HuH-7 (cell line): ENCODE results near the gene KRT75.

Experiments
- DNase-seq: peaks from one replicate; pipeline ENCODE4 v3.0.0; 2011; ENCODE audit warnings: low spot score

Gene KRT75

GRCh38 chr12:52391618-52392002 is 42.6 kb downstream of the KRT75 start:
- DNase-seq: no peak

- DNase-seq: peak; percentile 53
Measured at GRCh38 chr12:52390739-52391617, 43.2 kb downstream of the KRT75 start.

DNA sequence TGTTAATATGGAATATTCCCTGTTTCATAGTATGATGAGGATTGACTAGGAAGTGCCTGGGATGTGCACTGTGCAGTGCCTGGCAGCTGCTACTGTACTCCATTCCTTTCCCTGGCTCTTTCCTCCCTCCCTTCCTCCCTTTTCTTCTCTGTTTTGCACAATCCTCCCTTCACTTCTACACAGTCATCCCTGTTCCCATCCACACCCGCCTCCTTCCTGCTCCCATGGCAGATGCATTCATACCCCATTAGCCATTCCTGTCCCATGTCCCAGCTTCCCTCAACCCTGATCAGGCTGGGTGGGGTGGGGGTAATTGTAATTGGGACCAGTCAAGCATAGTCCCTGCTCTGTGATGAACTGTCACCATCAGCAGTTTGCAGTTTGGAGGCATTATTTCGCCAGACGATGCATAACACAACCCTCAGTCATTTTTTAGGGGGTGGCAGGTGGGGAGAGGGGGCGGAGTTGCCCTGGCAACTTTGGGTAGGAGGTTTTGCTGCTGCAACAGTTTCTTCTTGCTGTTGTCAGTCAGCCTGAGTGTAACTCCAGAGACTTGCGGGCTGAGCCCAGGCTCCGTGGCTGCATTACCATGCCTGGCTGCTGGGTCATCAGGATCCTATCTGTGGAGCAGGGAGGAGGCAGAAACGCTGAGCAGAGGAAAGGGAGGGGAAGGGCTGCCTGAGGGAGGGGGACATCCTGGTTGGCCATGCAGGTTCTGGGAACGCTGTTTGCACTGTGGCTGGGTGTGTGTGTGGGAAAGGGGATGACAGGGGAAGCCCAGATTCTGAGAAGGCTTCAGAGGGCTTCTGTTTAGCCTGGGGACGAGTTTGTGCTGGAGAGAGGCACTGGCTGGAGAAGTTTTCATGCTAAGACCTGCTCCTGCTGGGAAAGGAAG is 44.6 kb downstream of the KRT75 start:
- no peak for DNase-seq

GRCh38 chr12:52387859-52388258 is 46.3 kb downstream of the KRT75 start:
- DNase-seq: no peak

GRCh38 chr12:52385226-52385702 is 48.9 kb downstream of the KRT75 start, which contains the start of gene KRT84:
Gene KRT84, minus strand, starts transcription at chr12:52385652. Its CDS starts 67 bp downstream, at chr12:52385585.
- DNase-seq: no peak

GRCh38 chr12:52383331-52383730 is 50.8 kb downstream of the KRT75 start:
- no peak for DNase-seq

DNA sequence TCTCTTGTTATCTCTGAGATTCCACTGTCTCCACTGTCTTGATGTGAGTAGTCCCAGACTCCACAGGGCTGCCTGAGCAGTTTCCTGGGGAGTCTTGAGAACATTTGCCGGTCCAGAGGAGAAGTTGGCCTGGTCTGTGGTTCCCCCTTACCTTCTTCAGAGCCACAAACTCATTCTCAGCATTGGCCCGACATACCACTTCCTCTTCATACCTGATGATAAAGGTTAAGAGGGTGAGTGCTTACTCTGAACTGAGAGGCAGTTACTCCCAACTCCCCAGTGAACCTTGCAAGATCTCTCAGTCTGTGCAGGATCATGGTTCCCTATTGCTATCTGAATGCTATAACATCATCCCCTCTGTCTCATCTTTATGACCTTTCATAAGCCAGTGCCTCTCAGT is 51.3 kb downstream of the KRT75 start:
- no peak for DNase-seq

GRCh38 chr12:52381206-52381605 is 53.0 kb downstream of the KRT75 start:
- no peak for DNase-seq

- peak; percentile 65 for DNase-seq
Measured at GRCh38 chr12:52380271-52380694, 53.9 kb downstream of the KRT75 start.

DNA sequence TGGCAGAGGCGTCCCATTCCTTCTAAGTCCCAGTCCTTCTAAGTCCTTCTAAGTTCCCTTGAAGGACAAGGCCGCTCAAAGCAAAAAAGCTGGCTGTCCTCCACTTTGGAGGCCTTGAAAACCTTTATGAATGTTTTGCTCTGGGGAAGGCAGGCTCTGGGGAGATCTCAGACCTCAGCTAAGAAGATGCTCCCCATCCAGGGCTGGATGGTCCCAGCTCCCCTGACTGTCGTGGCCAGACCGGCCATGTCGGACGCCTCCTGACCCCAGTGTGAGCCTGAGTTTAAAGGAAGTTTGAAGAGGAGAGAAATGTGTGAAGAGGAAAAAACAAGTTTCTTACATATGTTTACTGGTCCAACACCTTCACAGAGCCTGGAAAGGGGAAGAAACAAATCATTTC is 54.6 kb downstream of the KRT75 start:
- no peak for DNase-seq

DNA sequence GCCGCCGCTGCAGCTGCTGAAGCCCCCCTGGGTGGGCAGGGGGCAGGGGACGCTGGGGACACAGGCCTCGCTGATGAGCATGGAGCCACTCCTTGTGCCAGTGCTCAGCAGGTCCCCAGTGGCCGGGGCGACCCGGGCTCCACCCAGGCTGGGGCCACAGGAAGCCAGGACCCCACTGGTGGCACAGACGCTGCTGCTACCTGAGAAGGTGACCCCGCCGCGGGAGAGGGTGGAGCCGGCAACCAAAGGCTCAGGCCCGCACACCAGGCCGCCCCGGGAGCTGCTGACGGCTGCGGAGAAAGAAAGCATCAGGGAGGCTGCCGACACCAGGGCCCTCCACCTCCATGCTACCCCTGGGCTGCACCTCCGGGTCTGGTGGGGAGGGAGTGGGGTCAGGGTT is 56.1 kb downstream of the KRT75 start:
- DNase-seq: no peak

DNA sequence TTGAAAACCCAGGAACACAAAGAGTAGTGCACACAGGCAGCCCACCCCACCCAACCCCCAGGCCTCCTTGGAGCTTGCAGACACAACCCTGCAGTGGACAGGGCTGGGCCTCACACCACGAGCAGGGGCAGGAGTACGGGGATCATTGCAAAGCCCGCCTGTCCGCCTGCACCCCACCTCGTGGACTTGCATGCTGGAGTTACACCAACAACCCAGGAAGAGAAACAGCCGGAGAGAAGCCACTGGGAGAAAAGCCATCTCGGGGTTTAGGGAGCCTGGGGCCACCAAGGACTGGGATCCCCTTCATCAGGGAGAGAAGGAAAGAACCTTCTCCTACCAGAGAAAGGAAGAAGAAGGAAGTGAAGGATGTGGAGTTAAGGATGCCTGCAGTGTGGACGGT is 56.9 kb downstream of the KRT75 start:
- no peak for DNase-seq
